Neural crest cell (in vitro differentiated cells): Measurements from ENCODE around the gene BRD3OS. TPM values are rescaled to one million over a fixed set of nuclear protein-coding genes. Genes with fewer than 3 reads are reported as not detected.
A peak's percentile ranks its signal among the peaks of the same experiment; 100 is the strongest.
"Not testable (repeated sequence)": the region's sequence is repeated elsewhere in the genome, so short reads cannot be mapped to it uniquely, and the experiment has no call there.

ENCODE experiments used
- DNase-seq: peaks from one replicate; pipeline ENCODE4 v3.0.0; 2021; ENCODE audit warnings: low read depth, mixed read lengths, low spot score
- H3K27ac Mint-ChIP-seq: one replicate; pipeline ENCODE4 v1.8.0; 2021; ENCODE audit warnings: mild to moderate bottlenecking, mixed read lengths; ENCODE audit not compliant: unreplicated experiment
- H3K27me3 Mint-ChIP-seq: 2 replicates; pipeline ENCODE4 v1.8.0; 2021; ENCODE audit warnings: low read depth, mild to moderate bottlenecking, mixed read lengths
- H3K36me3 Mint-ChIP-seq: 2 replicates; pipeline ENCODE4 v1.8.0; 2021; ENCODE audit warnings: low read depth, mild to moderate bottlenecking, mixed read lengths
- H3K4me1 Mint-ChIP-seq: 2 replicates; pipeline ENCODE4 v1.8.0; 2021; ENCODE audit warnings: mixed read lengths
- H3K4me3 Mint-ChIP-seq: one replicate; pipeline ENCODE4 v1.8.0; 2021; ENCODE audit warnings: mild to moderate bottlenecking, mixed read lengths
- H3K9me3 Mint-ChIP-seq: 2 replicates; pipeline ENCODE4 v1.8.0; 2021; ENCODE audit warnings: mixed read lengths
- CTCF ChIP-seq: fragments of 200-600 bp; sonication (generic); conservative IDR thresholded peaks from 2 replicates; pipeline ENCODE4 v1.5.0; 2021; ENCODE audit warnings: antibody characterized with exemption, mild to moderate bottlenecking
- total RNA-seq: library from RNA; stranded (reverse); gene quantifications from 2 replicates; pipeline ENCODE4 v1.2.1, GENCODE V29; 2021

Gene BRD3OS
- total RNA-seq, 1 donor from 2014 or later: 30.7 TPM

- Mint-ChIP-seq H3K27ac (no peak overlapping the region), H3K4me1 (peaks cover 48% of the 10 kb centered on the region)
- DNase-seq: no peak
These were observed 38.4 kb upstream of the BRD3OS start for GRCh38 chr9:133986774-133987445.

DNA sequence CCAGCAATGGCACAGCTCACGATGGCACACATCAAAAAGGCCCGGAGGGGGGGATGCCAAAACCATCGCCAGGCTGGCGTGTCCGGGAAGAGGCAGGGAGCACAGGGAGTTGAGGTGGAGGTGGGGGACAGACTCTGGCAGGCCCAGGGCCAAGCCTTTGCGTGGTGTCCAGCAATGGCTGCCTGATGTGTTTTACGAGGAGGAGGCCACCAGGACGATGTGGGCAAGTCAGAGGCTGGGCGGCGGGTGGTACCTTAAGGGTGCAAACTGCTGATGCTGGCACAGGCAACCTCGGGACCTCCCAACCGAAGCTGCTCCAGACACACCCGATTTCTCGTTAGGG, 37.9 kb upstream of the BRD3OS start:
- no peak for TF ChIP-seq CTCF
- Mint-ChIP-seq H3K9me3 (no peaks in the 10 kb centered on the region), H3K4me3 (peak overlapping the region; percentile 75), H3K4me1 (peaks cover 46% of the 10 kb centered on the region), H3K36me3 (no peaks in the 10 kb centered on the region), H3K27me3 (no peaks in the 10 kb centered on the region), H3K27ac (no peak overlapping the region)
- no peak for DNase-seq

More at GRCh38 chr9:133986774-133987445, 38.4 kb upstream of the BRD3OS start:
- Mint-ChIP-seq H3K27me3 (no peaks in the 10 kb centered on the region), H3K36me3 (no peaks in the 10 kb centered on the region), H3K9me3 (no peaks in the 10 kb centered on the region), H3K4me3 (peak overlapping the region; percentile 75)
- TF ChIP-seq CTCF: no peak

- H3K9me3 Mint-ChIP-seq: no peaks in the 10 kb centered on the region
- H3K4me1 Mint-ChIP-seq: peaks cover 40% of the 10 kb centered on the region
- TF ChIP-seq CTCF: no peak
- H3K36me3 Mint-ChIP-seq: no peaks in the 10 kb centered on the region
- no peaks in the 10 kb centered on the region for H3K27me3 Mint-ChIP-seq
- no peak overlapping the region for H3K27ac Mint-ChIP-seq
- no peak for DNase-seq
- peak overlapping the region; percentile 82 for H3K4me3 Mint-ChIP-seq
These were observed 37.2 kb upstream of the BRD3OS start for GRCh38 chr9:133987946-133988665.

DNA sequence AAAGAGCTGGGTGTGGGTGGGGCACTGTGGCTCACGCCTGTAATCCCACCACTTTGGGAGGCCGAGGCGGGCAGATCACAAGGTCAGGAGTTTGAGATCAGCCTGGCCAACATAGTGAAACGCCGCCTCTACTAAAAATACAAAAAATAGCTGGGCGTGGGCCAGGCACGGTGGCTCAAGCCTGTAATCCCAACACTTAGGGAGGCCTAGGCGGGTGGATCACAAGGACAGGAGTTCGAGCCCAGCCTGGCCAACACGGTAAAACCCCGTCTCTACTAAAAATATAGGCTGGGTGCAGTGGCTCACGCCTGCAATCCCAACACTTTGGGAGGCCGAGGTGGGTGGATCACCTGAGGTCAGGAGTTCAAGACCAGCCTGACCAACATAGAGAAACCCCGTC, 36.5 kb upstream of the BRD3OS start:
- H3K4me3 Mint-ChIP-seq: peak overlapping the region; percentile 19
- not testable (repeated sequence) for H3K27ac Mint-ChIP-seq, H3K27me3 Mint-ChIP-seq, DNase-seq, H3K9me3 Mint-ChIP-seq, H3K36me3 Mint-ChIP-seq
- H3K4me1 Mint-ChIP-seq: peaks cover 39% of the 10 kb centered on the region

DNA sequence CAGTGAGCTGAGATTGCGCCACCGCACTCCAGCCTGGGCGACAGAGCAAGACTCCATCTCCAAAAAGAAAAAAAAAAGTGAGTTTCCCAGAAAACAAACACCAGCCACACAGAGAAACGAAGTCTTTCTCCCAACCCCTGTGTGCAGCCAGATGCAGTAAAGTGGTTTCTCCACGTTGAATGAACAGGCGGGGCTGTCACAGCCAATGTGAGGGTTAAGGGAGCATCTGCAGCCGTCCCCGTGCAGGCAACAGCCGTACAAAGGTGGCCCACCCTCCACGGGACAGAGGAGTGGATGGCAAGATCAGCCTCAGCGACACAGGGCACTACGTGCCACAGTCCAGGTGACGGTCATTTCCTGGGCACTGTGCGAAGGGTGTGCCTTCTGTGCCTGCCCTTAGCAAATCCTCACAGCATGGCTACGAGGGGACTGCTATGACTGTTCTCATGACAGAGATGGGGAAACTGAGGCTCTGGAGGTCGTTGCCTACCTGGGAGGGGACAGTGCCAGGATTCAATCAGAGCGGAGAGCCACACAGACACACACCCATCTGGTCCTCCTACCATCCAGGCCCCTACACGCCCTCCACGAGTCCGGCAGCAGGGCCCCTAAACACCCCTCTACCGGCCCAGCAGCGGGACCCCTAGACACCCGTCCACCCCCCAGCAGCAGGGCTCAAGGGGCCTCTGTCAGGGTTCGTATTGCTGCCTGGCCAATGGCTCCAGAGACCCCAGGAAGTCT, 35.5 kb upstream of the BRD3OS start:
- Mint-ChIP-seq H3K27me3 (no peaks in the 10 kb centered on the region), H3K9me3 (no peaks in the 10 kb centered on the region), H3K36me3 (no peaks in the 10 kb centered on the region), H3K4me3 (peak overlapping the region; percentile 98), H3K4me1 (peaks cover 46% of the 10 kb centered on the region), H3K27ac (no peak overlapping the region)
- TF ChIP-seq CTCF: no peak
- no peak for DNase-seq
